GM19324 (cell line): ENCODE data around the gene DNAJB8.

Source experiments
- ATAC-seq: cut with Tn5 transposase; IDR thresholded peaks from one replicate; pipeline ENCODE4 v1.9.1; 2021; ENCODE audit warnings: mild to moderate bottlenecking, moderate library complexity; ENCODE audit not compliant: unreplicated experiment, low FRiP score

Gene DNAJB8

GRCh38 chr3:128415773-128416577, 50.7 kb downstream of the DNAJB8 start:
- ATAC-seq, result no peak

- ATAC-seq, result no peak
Measured at GRCh38 chr3:128415200-128415772, 51.4 kb downstream of the DNAJB8 start.

GRCh38 chr3:128413413-128414205, 53.1 kb downstream of the DNAJB8 start:
- no peak for ATAC-seq

GRCh38 chr3:128413003-128413370, 53.7 kb downstream of the DNAJB8 start:
- ATAC-seq, result no peak
